ENCODE data around the gene CHRNA1.

DNA sequence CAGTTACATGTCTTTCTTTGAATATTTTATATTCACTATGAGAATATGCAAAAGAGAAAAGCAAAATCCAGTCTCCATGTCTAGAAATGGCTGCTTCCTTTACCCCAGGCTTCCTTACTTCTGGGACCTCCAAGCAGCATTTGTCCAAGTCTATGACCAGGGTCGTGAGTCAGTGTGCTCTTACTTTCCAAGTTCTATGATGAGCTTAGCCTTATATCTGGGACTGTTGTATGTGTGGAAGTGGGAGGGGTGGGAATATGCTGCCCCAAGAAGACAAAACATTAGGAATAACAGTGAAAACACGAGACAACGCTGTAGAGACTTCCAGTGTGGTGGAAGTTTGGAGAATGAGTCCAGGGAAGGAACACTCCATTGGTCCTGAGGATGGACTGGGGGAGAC is 21.2 kb upstream of the CHRNA1 start:
- TF ChIP-seq, protein P1, sequence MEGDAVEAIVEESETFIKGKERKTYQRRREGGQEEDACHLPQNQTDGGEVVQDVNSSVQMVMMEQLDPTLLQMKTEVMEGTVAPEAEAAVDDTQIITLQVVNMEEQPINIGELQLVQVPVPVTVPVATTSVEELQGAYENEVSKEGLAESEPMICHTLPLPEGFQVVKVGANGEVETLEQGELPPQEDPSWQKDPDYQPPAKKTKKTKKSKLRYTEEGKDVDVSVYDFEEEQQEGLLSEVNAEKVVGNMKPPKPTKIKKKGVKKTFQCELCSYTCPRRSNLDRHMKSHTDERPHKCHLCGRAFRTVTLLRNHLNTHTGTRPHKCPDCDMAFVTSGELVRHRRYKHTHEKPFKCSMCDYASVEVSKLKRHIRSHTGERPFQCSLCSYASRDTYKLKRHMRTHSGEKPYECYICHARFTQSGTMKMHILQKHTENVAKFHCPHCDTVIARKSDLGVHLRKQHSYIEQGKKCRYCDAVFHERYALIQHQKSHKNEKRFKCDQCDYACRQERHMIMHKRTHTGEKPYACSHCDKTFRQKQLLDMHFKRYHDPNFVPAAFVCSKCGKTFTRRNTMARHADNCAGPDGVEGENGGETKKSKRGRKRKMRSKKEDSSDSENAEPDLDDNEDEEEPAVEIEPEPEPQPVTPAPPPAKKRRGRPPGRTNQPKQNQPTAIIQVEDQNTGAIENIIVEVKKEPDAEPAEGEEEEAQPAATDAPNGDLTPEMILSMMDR (conservative IDR thresholded peaks at IDR 0.05), result no peak
- TF ChIP-seq EZH2 (IDR thresholded peaks at IDR 0.05; ENCODE audit: low read depth), result no peak

All from PC-9 (cell line).